Astrocyte of the hippocampus (primary cell): ENCODE measurements around the gene NRIP2.

ENCODE experiments used
- DNase-seq: peaks from one replicate; pipeline ENCODE4 v3.0.0; 2011; ENCODE audit warnings: low read depth, low spot score

NRIP2 gene

DNA sequence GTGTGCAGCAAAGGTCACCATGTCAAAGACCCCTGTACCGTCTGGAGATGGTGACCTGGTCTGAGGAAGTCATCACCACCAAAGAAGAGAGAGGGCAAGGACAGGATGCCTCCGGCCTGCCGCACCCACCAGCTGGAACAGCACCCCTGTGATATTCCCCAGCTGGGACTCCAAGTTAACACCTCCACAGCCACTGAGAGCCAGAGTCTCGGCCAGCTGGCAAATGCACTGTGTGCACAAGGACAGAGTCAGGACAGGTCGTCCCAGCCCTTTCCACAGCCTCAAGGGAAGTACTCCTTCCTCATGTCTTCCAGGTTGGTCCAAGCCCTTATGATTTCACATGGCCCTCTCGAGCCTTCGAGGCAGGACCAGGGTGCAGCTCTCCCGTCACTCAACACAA is 59.4 kb downstream of the NRIP2 start:
- DNase-seq, result no peak
